ENCODE data around the gene UCP2.

Gene UCP2

GRCh38 chr11:73995731-73996130 lies 13.1 kb upstream of the UCP2 start:
- ATAC-seq (ENCODE audit: low read depth) (no peak), DNase-seq (ENCODE audit: low spot score) (no peak)
- Histone ChIP-seq H3K27ac (ENCODE audit: poor library complexity, severe bottlenecking) (no peak overlapping the region), H3K36me3 (ENCODE audit: low read depth) (no peaks in the 10 kb centered on the region), H3K9me3 (ENCODE audit: severe bottlenecking) (no peaks in the 10 kb centered on the region), H3K4me1 (ENCODE audit: insufficient read depth, poor library complexity, severe bottlenecking) (no peaks in the 10 kb centered on the region), H3K27me3 (ENCODE audit: insufficient read depth, poor library complexity, severe bottlenecking) (no peaks in the 10 kb centered on the region), H3K4me3 (ENCODE audit: severe bottlenecking) (no peak overlapping the region)
- TF ChIP-seq CTCF (IDR thresholded peaks at IDR 0.05; ENCODE audit: poor library complexity, severe bottlenecking): no peak

DNA sequence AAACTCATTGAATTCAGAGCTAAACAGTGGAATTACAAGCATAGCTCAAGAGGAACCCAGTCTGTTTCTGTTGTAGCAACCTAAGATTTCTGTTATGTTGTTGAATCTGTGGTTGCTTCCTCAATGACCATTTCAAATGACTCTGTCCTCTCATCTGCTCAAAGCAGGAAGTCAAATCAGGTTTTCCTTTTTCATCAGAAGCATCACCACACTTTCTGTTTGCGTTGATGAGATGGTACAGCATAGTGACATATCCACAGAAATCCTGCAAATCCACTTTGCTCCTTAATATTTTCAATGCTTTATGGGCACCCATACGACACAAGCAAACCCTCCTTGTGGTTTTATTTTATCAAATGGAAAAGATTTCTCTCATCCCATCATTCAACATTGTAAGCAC lies 12.6 kb upstream of the UCP2 start:
- Histone ChIP-seq H3K27ac (ENCODE audit: poor library complexity, severe bottlenecking) (no peak overlapping the region), H3K9me3 (ENCODE audit: severe bottlenecking) (no peaks in the 10 kb centered on the region), H3K27me3 (ENCODE audit: insufficient read depth, poor library complexity, severe bottlenecking) (no peaks in the 10 kb centered on the region), H3K4me1 (ENCODE audit: insufficient read depth, poor library complexity, severe bottlenecking) (no peaks in the 10 kb centered on the region), H3K36me3 (ENCODE audit: low read depth) (no peaks in the 10 kb centered on the region), H3K4me3 (ENCODE audit: severe bottlenecking) (no peak overlapping the region)
- DNase-seq (ENCODE audit: low spot score): no peak
- ATAC-seq (ENCODE audit: low read depth): no peak
- no peak for TF ChIP-seq CTCF (IDR thresholded peaks at IDR 0.05; ENCODE audit: poor library complexity, severe bottlenecking)

DNA sequence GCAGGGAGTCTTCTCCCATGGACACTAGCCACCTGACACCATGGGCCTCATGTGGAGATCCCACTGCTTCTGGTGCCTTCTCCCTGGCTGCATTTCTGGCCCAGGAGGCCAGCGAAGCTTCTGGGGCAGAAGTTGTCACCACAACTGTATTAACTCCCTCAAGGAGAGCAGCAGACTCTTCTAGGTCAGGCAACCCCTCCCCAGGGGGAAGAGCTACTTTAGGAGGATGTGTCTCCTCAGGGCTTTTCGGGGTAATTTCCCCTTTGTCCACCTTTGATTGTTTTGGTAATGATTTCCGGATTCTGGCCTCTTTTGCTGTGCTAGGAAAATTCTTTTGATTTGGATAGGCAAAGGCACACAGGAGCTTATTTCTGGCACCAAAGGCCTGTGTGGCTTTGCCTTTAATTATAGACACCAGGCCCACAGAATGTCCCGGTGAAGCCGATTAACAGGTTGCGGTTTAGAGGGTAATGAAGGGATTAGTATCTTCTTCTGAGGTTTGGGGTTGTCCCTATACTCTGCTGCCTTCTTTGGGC lies 8.9 kb upstream of the UCP2 start:
- ATAC-seq (ENCODE audit: low read depth) (no peak), DNase-seq (ENCODE audit: low spot score) (no peak)
- Histone ChIP-seq H3K9me3 (ENCODE audit: severe bottlenecking) (no peaks in the 10 kb centered on the region), H3K4me3 (ENCODE audit: severe bottlenecking) (no peak overlapping the region), H3K27me3 (ENCODE audit: insufficient read depth, poor library complexity, severe bottlenecking) (no peaks in the 10 kb centered on the region), H3K4me1 (ENCODE audit: insufficient read depth, poor library complexity, severe bottlenecking) (no peaks in the 10 kb centered on the region), H3K36me3 (ENCODE audit: low read depth) (no peaks in the 10 kb centered on the region), H3K27ac (ENCODE audit: poor library complexity, severe bottlenecking) (no peak overlapping the region)
- TF ChIP-seq CTCF (IDR thresholded peaks at IDR 0.05; ENCODE audit: poor library complexity, severe bottlenecking): no peak

DNA sequence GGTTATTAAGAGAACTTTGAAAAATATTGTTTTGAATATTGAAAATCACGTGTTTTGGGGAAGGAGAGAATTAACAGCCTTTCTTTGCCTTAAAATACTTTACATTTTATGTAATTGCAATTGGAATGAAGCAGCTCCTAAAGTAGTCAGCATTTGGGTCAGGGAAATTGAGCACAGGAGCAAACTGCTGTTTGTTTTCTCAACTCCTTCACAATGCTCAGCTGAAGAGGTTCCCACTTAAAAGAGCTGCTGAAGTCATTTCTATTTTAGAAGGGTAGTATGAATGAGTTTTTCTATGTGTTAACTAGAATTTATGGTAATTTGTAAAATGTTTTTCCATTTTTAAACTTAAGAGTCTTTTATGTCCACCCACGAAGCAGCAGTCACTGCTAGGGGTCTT lies 8.1 kb upstream of the UCP2 start:
- H3K4me3 ChIP-seq (ENCODE audit: severe bottlenecking): no peak overlapping the region
- no peak overlapping the region for H3K27ac ChIP-seq (ENCODE audit: poor library complexity, severe bottlenecking)
- DNase-seq (ENCODE audit: low spot score): no peak
- no peak for ATAC-seq (ENCODE audit: low read depth)
- TF ChIP-seq CTCF (IDR thresholded peaks at IDR 0.05; ENCODE audit: poor library complexity, severe bottlenecking): no peak
- no peaks in the 10 kb centered on the region for H3K36me3 ChIP-seq (ENCODE audit: low read depth)
- no peaks in the 10 kb centered on the region for H3K27me3 ChIP-seq (ENCODE audit: insufficient read depth, poor library complexity, severe bottlenecking)
- H3K4me1 ChIP-seq (ENCODE audit: insufficient read depth, poor library complexity, severe bottlenecking): no peaks in the 10 kb centered on the region
- H3K9me3 ChIP-seq (ENCODE audit: severe bottlenecking): no peaks in the 10 kb centered on the region

DNA sequence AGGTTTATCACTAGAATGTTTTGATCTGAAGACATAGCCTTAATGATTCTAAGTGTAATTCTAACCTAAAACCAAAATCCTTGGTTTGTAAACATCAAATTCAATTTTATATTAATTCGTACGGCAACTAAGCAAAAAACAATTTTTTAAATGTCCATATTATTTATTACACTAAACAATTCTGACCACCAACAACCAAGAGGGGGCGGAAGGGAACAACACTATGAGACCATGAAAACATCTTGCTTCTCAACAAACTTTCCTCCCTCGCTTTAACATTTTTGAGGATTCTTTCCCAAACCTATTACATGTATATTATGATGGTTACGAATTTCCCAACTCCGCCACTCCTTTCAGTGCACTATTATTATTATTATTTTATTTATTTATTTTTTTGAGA lies 6.5 kb upstream of the UCP2 start:
- Histone ChIP-seq H3K27ac (ENCODE audit: poor library complexity, severe bottlenecking) (no peak overlapping the region), H3K27me3 (ENCODE audit: insufficient read depth, poor library complexity, severe bottlenecking) (no peaks in the 10 kb centered on the region), H3K9me3 (ENCODE audit: severe bottlenecking) (no peaks in the 10 kb centered on the region), H3K36me3 (ENCODE audit: low read depth) (no peaks in the 10 kb centered on the region), H3K4me1 (ENCODE audit: insufficient read depth, poor library complexity, severe bottlenecking) (no peaks in the 10 kb centered on the region), H3K4me3 (ENCODE audit: severe bottlenecking) (no peak overlapping the region)
- DNase-seq (ENCODE audit: low spot score) (no peak), ATAC-seq (ENCODE audit: low read depth) (no peak)
- peak; percentile 8 for TF ChIP-seq CTCF (IDR thresholded peaks at IDR 0.05; ENCODE audit: poor library complexity, severe bottlenecking)

All from RWPE2 (cell line).